ENCODE results near the gene KLK14.

The KLK14 gene

GRCh38 chr19:51116736-51117286 is 34.1 kb upstream of the KLK14 start:
- Histone ChIP-seq H3K27me3 (replicated peaks) (no peaks in the 10 kb centered on the region), H3K27ac (no peak overlapping the region), H3K36me3 (replicated peaks) (no peaks in the 10 kb centered on the region), H3K4me3 (ENCODE audit: low read depth, low read length) (no peak overlapping the region)
- TF ChIP-seq, protein P1, sequence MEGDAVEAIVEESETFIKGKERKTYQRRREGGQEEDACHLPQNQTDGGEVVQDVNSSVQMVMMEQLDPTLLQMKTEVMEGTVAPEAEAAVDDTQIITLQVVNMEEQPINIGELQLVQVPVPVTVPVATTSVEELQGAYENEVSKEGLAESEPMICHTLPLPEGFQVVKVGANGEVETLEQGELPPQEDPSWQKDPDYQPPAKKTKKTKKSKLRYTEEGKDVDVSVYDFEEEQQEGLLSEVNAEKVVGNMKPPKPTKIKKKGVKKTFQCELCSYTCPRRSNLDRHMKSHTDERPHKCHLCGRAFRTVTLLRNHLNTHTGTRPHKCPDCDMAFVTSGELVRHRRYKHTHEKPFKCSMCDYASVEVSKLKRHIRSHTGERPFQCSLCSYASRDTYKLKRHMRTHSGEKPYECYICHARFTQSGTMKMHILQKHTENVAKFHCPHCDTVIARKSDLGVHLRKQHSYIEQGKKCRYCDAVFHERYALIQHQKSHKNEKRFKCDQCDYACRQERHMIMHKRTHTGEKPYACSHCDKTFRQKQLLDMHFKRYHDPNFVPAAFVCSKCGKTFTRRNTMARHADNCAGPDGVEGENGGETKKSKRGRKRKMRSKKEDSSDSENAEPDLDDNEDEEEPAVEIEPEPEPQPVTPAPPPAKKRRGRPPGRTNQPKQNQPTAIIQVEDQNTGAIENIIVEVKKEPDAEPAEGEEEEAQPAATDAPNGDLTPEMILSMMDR (IDR thresholded peaks at IDR 0.05; ENCODE audit: low read depth, low read length, missing control alignments) = no peak
- DNase-seq = no peak
- in situ Hi-C loops (cut with HindIII; ENCODE audit: low pct_ligation_motif_present, low sequenced_read_pairs) = no loop called here

DNA sequence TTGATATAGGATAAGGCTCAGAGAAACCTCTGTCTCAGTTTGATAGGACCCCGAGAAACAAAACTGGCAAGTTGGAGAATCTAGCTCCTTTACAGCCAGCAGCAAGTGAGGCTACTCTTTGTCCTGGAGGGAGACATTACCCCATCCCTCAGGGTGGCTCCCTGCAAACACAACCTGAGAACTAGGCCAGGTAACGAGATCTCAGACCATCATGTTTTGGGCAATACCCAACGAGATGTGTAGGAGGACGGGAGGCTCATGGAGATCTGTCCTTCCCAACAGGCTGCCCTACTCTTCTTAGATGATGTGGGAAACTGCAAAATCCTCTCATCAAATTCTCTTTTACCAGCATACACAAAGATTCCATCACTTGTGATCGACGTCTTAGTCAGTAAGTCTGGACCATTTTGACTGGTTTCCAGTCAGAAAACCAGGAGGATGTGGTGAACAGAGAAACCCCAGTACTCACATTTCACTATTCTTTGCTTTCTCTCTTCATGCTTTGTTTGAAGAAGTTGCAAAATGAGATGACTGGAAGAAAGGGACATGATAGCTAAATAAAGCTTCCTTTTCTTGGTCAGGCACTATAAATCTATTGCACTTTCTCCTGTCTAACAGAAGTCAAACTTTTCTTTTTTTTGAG is 31.5 kb upstream of the KLK14 start:
- Histone ChIP-seq H3K27ac (no peak overlapping the region), H3K27me3 (replicated peaks) (no peaks in the 10 kb centered on the region), H3K4me3 (ENCODE audit: low read depth, low read length) (no peak overlapping the region), H3K36me3 (replicated peaks) (no peaks in the 10 kb centered on the region)
- DNase-seq = no peak
- in situ Hi-C loops (cut with HindIII; ENCODE audit: low pct_ligation_motif_present, low sequenced_read_pairs) = no loop called here
- TF ChIP-seq, protein P1 (IDR thresholded peaks at IDR 0.05; ENCODE audit: low read depth, low read length, missing control alignments) = no peak

- DNase-seq = no peak
- Histone ChIP-seq H3K27me3 (replicated peaks) (no peaks in the 10 kb centered on the region), H3K27ac (no peak overlapping the region), H3K36me3 (replicated peaks) (no peaks in the 10 kb centered on the region), H3K4me3 (ENCODE audit: low read depth, low read length) (no peak overlapping the region)
- TF ChIP-seq, protein P1 (IDR thresholded peaks at IDR 0.05; ENCODE audit: low read depth, low read length, missing control alignments) = peak; percentile 52
- in situ Hi-C loops (cut with HindIII; ENCODE audit: low pct_ligation_motif_present, low sequenced_read_pairs) = no loop called here
These were observed 28.9 kb upstream of the KLK14 start for GRCh38 chr19:51111606-51112005.

DNA sequence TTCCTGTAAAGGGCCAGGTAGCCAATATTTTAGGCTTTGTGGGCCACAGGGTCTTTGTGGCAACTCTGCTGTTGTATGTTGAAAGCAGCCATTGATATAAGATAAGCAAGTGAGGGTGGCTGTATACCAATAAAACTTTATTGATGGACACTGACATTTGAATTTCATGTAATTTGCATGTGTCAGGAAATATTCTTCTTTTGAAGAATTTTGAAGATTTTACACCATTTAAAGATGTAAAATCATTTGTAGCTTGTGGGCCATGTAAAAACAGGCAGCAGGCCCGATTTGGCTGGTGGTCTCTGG is 27.9 kb upstream of the KLK14 start:
- Histone ChIP-seq H3K36me3 (replicated peaks) (no peaks in the 10 kb centered on the region), H3K27ac (no peak overlapping the region), H3K4me3 (ENCODE audit: low read depth, low read length) (no peak overlapping the region), H3K27me3 (replicated peaks) (no peaks in the 10 kb centered on the region)
- in situ Hi-C loops (cut with HindIII; ENCODE audit: low pct_ligation_motif_present, low sequenced_read_pairs) = no loop called here
- DNase-seq = no peak
- TF ChIP-seq, protein P1 (IDR thresholded peaks at IDR 0.05; ENCODE audit: low read depth, low read length, missing control alignments) = no peak

DNA sequence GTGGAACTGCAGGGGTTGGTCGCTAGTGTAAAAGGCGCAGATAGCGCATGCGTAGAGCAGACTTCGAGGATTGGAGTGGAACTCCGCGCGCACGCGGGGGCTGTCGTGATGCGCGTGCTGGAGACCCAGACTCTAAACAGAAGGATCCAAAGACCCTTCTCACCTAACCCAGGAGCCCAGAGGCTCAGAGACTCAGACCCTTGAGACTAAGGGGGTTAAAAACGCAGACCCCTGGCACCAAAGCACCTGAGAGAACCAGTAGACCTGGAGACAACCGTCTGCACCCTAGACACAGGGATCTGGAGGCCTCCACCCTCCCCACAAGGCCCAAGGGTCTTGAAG is 26.1 kb upstream of the KLK14 start:
- peak overlapping the region; percentile 93 for H3K4me3 ChIP-seq (ENCODE audit: low read depth, low read length)
- in situ Hi-C loops (cut with HindIII; ENCODE audit: low pct_ligation_motif_present, low sequenced_read_pairs) = no loop called here
- no peak for DNase-seq
- TF ChIP-seq, protein P1 (IDR thresholded peaks at IDR 0.05; ENCODE audit: low read depth, low read length, missing control alignments) = no peak
- peaks cover 5% of the 10 kb centered on the region for H3K36me3 ChIP-seq (replicated peaks)
- no peaks in the 10 kb centered on the region for H3K27me3 ChIP-seq (replicated peaks)
- peak overlapping the region; percentile 31 for H3K27ac ChIP-seq
